ENCODE measurements around the gene CALR3.

The CALR3 gene

DNA sequence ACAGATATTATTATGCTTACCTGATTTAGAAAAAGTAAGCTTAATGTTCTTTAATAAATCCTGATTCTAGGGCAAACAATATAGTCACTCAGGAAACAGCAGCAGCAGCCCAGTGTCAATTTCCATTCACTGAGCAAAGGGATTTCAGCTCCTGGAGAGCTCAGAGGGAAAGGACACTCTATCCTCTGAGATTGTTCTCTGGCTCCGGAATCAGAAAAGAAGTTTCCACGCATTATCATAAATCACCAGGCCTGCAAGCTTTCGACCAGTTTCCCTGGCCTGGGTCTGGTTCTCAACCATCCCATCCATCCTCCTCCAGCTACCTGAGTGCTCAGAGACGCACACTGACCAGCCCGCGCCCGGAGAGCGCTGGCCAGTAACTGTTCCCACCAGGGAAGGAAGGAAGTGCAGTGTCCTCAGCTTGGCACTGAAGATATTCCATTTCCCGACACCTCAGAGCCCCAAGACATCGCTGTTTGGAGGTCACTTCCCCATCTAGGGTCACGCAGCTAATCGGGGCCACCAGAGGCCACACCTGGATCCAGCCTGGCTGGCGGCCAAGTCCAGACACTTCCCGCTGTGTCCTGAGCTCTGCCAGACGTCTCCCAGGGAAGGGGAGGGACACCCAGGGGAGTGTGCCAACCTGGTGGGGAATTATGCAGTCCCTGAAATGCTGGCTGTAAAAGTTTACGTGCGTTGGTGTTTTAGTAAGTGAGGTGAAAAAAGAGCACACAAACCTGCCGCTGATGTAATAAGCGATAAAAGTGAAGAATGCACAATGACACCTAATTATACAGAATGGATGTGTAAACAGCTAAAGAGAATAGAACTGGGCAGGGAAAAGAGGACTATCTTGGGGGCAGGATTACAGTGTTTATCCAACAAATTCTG, 53.3 kb downstream of the CALR3 start:
- H3K4me1 ChIP-seq (ENCODE audit: control insufficient read depth, low read length) = peaks cover 99% of the 10 kb centered on the region

GRCh38 chr19:16441661-16442162, 54.3 kb downstream of the CALR3 start:
- Histone ChIP-seq H3K36me3 (ENCODE audit: control insufficient read depth, low read length) (peaks cover 57% of the 10 kb centered on the region), H3K9me2 (replicated peaks; ENCODE audit: control insufficient read depth, low read length) (no peaks in the 10 kb centered on the region), H3F3A (ENCODE audit: control insufficient read depth, insufficient read depth) (peaks cover 69% of the 10 kb centered on the region), H3K4me3 (ENCODE audit: low read length) (peak overlapping the region; percentile 68), H3K79me2 (ENCODE audit: control insufficient read depth, low read length) (peaks cover 43% of the 10 kb centered on the region), H4K20me1 (ENCODE audit: control insufficient read depth, insufficient read depth, low read depth, low read length) (no peaks in the 10 kb centered on the region), H3K9me3 (ENCODE audit: control insufficient read depth, insufficient read depth, low read length) (no peaks in the 10 kb centered on the region), H3K4me2 (ENCODE audit: low read length) (peak overlapping the region; percentile 99), H3K4me1 (ENCODE audit: control insufficient read depth, low read length) (peaks cover 99% of the 10 kb centered on the region), H3K27me3 (ENCODE audit: control insufficient read depth, low read length) (no peaks in the 10 kb centered on the region), H3K27ac (ENCODE audit: low read depth, low read length) (peak overlapping the region; percentile 98)
- TF ChIP-seq, protein P1, sequence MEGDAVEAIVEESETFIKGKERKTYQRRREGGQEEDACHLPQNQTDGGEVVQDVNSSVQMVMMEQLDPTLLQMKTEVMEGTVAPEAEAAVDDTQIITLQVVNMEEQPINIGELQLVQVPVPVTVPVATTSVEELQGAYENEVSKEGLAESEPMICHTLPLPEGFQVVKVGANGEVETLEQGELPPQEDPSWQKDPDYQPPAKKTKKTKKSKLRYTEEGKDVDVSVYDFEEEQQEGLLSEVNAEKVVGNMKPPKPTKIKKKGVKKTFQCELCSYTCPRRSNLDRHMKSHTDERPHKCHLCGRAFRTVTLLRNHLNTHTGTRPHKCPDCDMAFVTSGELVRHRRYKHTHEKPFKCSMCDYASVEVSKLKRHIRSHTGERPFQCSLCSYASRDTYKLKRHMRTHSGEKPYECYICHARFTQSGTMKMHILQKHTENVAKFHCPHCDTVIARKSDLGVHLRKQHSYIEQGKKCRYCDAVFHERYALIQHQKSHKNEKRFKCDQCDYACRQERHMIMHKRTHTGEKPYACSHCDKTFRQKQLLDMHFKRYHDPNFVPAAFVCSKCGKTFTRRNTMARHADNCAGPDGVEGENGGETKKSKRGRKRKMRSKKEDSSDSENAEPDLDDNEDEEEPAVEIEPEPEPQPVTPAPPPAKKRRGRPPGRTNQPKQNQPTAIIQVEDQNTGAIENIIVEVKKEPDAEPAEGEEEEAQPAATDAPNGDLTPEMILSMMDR (IDR thresholded peaks at IDR 0.05; ENCODE audit: low read depth, low read length, poor library complexity, severe bottlenecking) = peak; percentile 86
- TF ChIP-seq EZH2phosphoT487 (IDR thresholded peaks at IDR 0.05; ENCODE audit: borderline replicate concordance, low read length) = no peak

More for the DNA sequence above, 53.3 kb downstream of the CALR3 start:
- Histone ChIP-seq H3K27ac (ENCODE audit: low read depth, low read length) (peak overlapping the region; percentile 98), H3K79me2 (ENCODE audit: control insufficient read depth, low read length) (peaks cover 52% of the 10 kb centered on the region), H3K4me3 (ENCODE audit: low read length) (peak overlapping the region; percentile 68), H3K9me3 (ENCODE audit: control insufficient read depth, insufficient read depth, low read length) (no peaks in the 10 kb centered on the region), H3K27me3 (ENCODE audit: control insufficient read depth, low read length) (no peaks in the 10 kb centered on the region), H3K9me2 (replicated peaks; ENCODE audit: control insufficient read depth, low read length) (no peaks in the 10 kb centered on the region), H4K20me1 (ENCODE audit: control insufficient read depth, insufficient read depth, low read depth, low read length) (no peaks in the 10 kb centered on the region), H3K4me2 (ENCODE audit: low read length) (peak overlapping the region; percentile 99), H3K36me3 (ENCODE audit: control insufficient read depth, low read length) (peaks cover 48% of the 10 kb centered on the region), H3F3A (ENCODE audit: control insufficient read depth, insufficient read depth) (peaks cover 67% of the 10 kb centered on the region)
- TF ChIP-seq, protein P1 (IDR thresholded peaks at IDR 0.05; ENCODE audit: low read depth, low read length, poor library complexity, severe bottlenecking) = no peak
- no peak for TF ChIP-seq EZH2phosphoT487 (IDR thresholded peaks at IDR 0.05; ENCODE audit: borderline replicate concordance, low read length)

DNA sequence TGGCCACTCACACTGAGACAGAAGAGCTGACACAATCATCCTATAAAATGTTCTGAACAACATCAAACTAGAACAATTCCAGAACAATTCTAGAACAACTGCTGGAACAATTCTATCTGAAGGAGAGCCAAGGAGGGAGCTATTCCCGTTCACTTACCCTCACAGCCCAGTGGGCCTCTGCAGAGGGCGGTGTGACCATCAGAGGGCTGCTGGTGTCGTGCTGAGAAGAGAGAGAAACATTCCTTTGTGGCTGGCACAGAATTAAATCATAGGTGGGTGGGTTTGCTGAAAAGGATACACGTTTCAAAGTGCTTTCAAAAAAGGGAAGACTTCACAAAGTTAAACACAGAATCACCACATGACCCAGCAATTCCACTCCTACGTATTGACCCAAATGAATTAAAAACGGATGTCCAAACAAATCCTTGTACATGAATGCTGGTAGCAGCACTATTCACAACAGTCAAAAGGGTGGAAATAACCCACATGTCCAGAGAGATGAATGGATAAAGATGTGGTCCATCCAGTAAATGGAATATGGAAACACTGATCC, 59.1 kb downstream of the CALR3 start:
- no peaks in the 10 kb centered on the region for H3K9me3 ChIP-seq (ENCODE audit: control insufficient read depth, insufficient read depth, low read length)
- peaks cover 63% of the 10 kb centered on the region for H3K4me1 ChIP-seq (ENCODE audit: control insufficient read depth, low read length)
- peaks cover 59% of the 10 kb centered on the region for H3K36me3 ChIP-seq (ENCODE audit: control insufficient read depth, low read length)
- TF ChIP-seq, protein P1 (IDR thresholded peaks at IDR 0.05; ENCODE audit: low read depth, low read length, poor library complexity, severe bottlenecking) = peak; percentile 12
- no peak for TF ChIP-seq EZH2phosphoT487 (IDR thresholded peaks at IDR 0.05; ENCODE audit: borderline replicate concordance, low read length)
- H3K79me2 ChIP-seq (ENCODE audit: control insufficient read depth, low read length) = peaks cover 16% of the 10 kb centered on the region
- peaks cover 35% of the 10 kb centered on the region for H3F3A ChIP-seq (ENCODE audit: control insufficient read depth, insufficient read depth)
- H3K27me3 ChIP-seq (ENCODE audit: control insufficient read depth, low read length) = no peaks in the 10 kb centered on the region
- H3K4me3 ChIP-seq (ENCODE audit: low read length) = peak overlapping the region; percentile 61
- H3K4me2 ChIP-seq (ENCODE audit: low read length) = peak overlapping the region; percentile 77
- no peaks in the 10 kb centered on the region for H3K9me2 ChIP-seq (replicated peaks; ENCODE audit: control insufficient read depth, low read length)
- no peaks in the 10 kb centered on the region for H4K20me1 ChIP-seq (ENCODE audit: control insufficient read depth, insufficient read depth, low read depth, low read length)
- peak overlapping the region; percentile 89 for H3K27ac ChIP-seq (ENCODE audit: low read depth, low read length)
